Measurements from ENCODE around the gene SNCA. TPM values are rescaled to one million over a fixed set of nuclear protein-coding genes. Genes with fewer than 3 reads are reported as not detected.
A peak's percentile ranks its signal among the peaks of the same experiment; 100 is the strongest.

Gene SNCA
- total RNA-seq = under 1 TPM in 1 of 2 donors, not detected in 1; 0.46 TPM

DNA sequence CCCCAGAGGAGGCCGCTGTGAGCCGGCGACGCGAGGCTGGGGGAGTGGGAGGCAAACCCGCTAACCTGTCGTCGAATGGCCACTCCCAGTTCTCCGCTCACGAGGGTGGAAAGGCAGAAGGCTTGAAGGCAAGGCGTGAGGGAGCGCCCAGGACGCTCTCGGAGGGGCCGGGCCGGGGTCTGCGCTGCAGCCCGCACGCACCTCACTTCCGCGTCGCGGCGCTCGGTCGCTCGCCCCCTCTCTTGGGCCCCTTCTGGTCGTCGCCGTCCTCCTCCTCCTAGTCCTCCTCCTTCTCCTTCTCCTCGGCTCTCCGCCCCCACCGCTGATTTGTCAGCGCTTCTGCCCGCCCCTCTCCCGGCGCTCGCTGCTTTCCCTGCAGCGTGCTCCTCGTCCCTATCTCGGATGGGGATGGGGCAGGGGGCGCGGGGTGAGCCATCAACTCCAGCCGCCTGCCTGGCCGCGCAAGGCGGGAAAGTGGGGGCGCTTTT is at the start of gene SNCA:
SNCA (minus strand) TSS at position 265 of the 488 bp plus-strand sequence. CDS start 1,494 bp downstream, outside the sequence.
- H3K27ac Mint-ChIP-seq = no peak within 1 kb of the TSS
- peak; percentile 77 to 82 for ATAC-seq
- DNase-seq (ENCODE audit: low spot score in 2 of 2) = peak in 1 of 2 donors; percentile 36
- no peaks in the 10 kb centered on the region for H3K9me3 Mint-ChIP-seq
- peaks cover 10 to 20% of the 10 kb centered on the region in 2 donors for H3K36me3 Mint-ChIP-seq

DNA sequence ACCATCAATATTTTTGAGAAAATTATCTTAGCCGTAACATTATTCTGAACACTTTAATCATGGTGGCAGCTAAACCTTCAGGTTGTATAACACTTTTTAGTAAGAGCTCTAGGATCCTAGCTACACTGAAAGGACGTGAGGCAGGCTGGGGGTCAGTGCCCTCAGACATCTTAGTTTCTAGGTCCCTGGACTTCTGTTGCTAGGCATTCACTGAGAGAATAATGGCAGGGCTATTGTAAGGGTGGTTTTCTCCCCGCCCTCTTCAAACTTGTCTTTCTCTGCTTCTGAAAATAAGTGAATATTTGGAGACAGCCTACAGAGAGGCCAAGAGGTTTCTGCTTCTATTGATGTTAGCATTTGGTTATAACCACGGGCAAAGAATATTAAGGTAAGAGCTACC is 42.3 kb upstream of the SNCA start:
- Mint-ChIP-seq H3K27ac (no peak overlapping the region), H3K36me3 (no peaks in the 10 kb centered on the region), H3K9me3 (no peaks in the 10 kb centered on the region)
- ATAC-seq (no peak), DNase-seq (ENCODE audit: low spot score in 2 of 2) (no peak)

DNA sequence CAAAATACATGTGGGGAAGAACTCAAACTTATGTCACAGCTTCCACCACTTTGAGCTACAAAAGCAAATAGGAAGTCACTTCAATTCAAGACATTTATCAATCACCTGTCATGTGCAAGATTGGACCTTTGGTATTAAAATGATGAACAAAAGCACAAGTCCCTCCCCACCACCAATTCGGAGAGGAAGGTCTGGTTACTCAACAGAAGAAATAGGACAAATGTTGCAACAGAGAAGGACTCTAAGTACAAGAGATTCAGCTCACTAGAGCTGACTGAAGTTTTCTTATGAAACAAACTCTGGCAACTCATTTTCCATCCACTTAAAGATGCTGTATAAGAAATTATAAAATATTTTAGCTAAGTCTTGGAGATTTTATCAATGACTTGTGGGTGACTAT is 41.6 kb upstream of the SNCA start:
- Mint-ChIP-seq H3K36me3 (no peaks in the 10 kb centered on the region), H3K27ac (no peak overlapping the region), H3K9me3 (no peaks in the 10 kb centered on the region)
- no peak for DNase-seq (ENCODE audit: low spot score in 2 of 2)
- no peak for ATAC-seq

DNA sequence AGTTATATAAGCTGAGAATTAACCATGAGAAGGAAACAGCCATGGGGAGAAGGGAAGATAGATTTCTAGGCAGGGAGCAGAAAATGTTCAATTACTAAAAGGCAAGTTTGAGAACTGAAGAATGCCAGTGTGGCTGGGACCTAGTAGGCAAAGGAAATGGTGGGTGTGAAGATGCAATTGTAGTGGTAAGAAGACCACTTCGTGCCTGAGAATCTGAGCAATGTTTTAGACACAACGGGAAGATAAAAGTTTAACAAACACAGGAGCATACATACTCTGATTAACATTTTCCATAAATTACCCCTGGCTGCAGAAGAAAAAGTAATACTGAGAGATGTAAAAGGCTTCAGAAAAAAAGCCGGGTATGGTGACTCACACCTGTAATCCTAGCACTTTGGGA is 39.6 kb upstream of the SNCA start:
- Mint-ChIP-seq H3K9me3 (no peaks in the 10 kb centered on the region), H3K36me3 (no peaks in the 10 kb centered on the region), H3K27ac (no peak overlapping the region)
- no peak for DNase-seq (ENCODE audit: low spot score in 2 of 2)
- ATAC-seq = peak; percentile 37 to 83

DNA sequence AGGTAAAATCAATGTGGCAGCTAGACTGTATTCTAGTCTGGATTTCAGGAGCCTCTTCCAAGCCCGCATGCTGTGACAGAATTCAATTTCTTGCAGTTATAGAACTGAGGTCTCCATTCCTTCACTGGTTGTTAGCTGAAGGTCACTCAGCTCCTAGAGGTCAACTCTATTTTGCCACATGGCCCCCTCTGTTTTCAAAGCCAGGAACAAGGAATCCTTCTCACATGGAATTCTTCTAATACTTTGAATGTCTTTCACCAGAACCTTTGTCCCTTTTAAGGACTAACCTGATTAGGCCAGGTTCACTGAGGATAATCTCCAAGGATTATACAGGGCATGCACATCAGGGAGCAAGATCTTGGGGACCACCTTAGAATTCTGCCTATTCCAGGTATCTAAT is 34.2 kb upstream of the SNCA start:
- no peak for DNase-seq (ENCODE audit: low spot score in 2 of 2)
- Mint-ChIP-seq H3K36me3 (peaks cover 0 to 7% of the 10 kb centered on the region in 2 donors), H3K27ac (no peak overlapping the region), H3K9me3 (peaks cover 0 to 5% of the 10 kb centered on the region in 2 donors)
- no peak for ATAC-seq

DNA sequence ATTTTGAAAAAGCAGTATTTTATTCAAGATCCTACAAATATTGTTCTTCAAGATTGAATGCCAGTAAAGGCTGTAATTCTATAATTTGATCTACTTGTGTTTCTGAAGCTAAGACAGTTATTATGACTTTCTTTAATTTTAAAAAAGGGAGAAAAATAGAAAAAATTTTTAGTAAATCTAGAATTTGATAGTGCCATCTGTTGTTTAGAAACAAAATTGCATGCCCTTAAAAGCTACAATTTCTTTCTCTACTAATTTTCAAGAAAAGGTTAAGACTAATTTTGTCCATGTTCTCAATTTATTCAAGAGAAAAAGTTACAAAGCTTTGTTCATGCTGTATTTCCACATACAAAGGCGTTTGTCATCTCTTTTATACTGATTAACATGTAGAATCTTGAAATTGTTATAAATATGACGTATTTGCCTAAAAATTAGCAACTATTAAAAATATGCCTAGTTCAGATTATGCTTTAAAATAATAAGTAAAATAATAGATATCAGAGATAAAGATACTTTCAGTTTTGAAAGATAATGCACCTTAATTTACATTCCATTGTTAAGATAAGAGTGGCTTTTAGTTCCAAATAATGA is 32.1 kb upstream of the SNCA start:
- H3K27ac Mint-ChIP-seq = no peak overlapping the region
- no peak for ATAC-seq
- peaks cover 0 to 7% of the 10 kb centered on the region in 2 donors for H3K36me3 Mint-ChIP-seq
- H3K9me3 Mint-ChIP-seq = peaks cover 3 to 5% of the 10 kb centered on the region in 2 donors
- no peak for DNase-seq (ENCODE audit: low spot score in 2 of 2)

DNA sequence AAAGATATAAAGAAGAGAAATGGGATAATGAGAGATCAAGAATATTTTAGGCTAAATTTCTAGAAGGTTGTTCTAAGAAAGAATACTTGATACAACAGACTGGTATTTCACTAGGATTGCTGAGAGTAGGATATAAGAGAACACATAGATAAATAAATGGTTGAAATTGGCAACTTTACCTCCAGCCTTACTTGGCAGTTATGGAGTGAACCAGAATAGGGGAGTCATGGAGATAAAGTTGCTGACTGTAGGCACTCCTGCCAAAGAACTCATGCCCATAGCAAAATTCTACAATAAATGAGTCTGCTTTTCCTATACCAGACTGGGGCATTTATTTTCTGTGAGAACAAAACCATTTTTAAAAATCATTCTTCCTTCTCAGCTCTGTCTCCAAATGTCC is 31.3 kb upstream of the SNCA start:
- DNase-seq (ENCODE audit: low spot score in 2 of 2) (no peak), ATAC-seq (no peak)
- no peak overlapping the region for H3K27ac Mint-ChIP-seq
- peaks cover 0 to 7% of the 10 kb centered on the region in 2 donors for H3K36me3 Mint-ChIP-seq
- H3K9me3 Mint-ChIP-seq = peaks cover 3 to 5% of the 10 kb centered on the region in 2 donors

DNA sequence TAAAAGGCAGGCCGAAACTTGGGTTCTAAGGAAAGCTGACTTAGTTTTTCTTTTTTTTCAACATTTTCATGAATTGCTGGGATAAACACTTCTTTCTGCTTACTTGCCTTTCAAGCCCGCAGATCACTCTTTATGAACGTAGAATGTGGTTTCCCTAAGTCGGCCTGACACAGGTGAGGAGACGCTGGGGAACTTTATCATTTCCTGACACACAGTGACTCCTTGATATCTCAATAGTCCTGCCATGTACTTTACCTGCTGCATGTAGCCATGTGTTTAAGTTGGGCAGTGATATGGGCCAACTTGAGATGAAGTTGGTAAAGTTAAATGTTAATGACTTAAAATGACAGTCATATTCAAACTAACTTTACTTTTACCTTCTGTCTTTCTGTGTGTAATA is 26.6 kb upstream of the SNCA start:
- Mint-ChIP-seq H3K27ac (no peak overlapping the region), H3K9me3 (peaks cover 3 to 5% of the 10 kb centered on the region in 2 donors), H3K36me3 (peaks cover 0 to 7% of the 10 kb centered on the region in 2 donors)
- ATAC-seq = no peak
- DNase-seq (ENCODE audit: low spot score in 2 of 2) = no peak

DNA sequence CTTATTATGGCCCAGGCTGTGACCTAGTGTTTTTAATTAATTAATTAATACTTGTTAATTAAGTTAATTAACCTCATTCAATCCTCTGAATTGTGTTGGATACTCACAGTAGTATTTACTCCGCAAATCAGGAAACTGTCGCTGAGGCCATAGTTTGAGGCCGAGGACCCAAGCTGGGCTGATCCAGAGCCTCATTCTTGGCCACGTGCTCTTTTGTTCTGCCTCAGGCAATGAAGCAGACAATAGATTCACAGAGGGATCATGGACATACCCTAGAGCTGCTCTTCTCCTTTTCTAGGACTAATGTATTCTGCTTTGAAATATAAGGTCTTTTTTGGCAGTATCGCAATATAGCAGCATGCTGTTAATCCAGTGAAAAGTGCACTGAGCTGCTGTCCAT is 24.0 kb upstream of the SNCA start:
- Mint-ChIP-seq H3K27ac (no peak overlapping the region), H3K9me3 (peaks cover 0 to 2% of the 10 kb centered on the region in 2 donors), H3K36me3 (peaks cover 0 to 4% of the 10 kb centered on the region in 2 donors)
- DNase-seq (ENCODE audit: low spot score in 2 of 2) (no peak), ATAC-seq (no peak)

DNA sequence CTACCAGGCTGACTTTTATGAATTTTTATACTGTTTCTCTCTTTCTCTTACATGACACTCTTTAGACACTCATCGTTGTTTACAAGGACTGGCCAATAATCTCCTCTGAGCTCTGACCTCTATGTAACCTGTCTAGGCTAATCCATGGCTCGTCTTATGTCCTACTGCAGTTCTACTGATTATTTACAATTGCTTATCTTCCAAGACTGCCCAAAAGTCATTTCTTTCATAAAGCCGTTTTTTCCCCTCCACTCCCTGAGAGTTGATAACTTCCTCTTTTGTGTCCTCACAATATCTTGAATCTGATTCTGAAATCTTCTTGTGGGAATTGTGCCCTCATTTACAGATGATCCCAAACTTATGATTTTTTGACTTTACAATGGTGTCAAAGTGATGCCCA is 18.3 kb upstream of the SNCA start:
- H3K27ac Mint-ChIP-seq = no peak overlapping the region
- H3K9me3 Mint-ChIP-seq = peaks cover 0 to 6% of the 10 kb centered on the region in 2 donors
- DNase-seq (ENCODE audit: low spot score in 2 of 2) = no peak
- peaks cover 3 to 4% of the 10 kb centered on the region in 2 donors for H3K36me3 Mint-ChIP-seq
- no peak for ATAC-seq

DNA sequence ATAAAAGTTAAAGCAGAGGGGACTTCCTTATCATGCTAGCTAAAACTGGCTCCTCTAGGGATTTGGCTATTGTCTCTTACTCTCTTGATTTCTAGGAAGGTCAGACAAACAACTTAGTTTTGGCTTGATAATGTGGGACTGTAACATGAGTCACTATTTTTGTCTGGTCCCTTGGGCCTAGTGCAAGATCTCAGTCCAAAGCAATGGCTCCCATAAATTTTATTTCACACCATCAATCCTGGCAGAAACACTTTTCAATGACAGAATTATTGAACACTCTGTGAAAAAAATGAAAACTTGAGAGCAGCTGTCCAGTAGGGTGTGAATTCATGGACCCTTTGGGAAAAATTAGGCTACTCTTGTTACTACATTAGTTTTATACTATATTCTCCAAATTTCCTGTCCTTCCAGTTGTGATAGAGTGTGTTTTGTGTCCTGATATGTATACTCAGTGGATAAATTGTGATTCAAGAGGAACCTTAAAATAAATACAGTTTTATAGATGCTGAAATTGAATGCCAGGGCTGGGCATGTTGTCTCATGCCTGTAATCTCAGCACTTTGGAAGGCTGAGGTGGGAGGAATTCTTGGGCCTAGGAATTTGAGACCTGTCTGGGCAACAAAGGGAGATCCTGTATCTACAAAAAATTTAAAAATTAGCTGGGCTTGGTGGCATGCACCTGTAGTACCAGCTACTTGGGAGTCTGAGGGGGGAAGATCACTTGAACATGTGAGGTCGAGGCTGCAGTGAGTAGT is 10.8 kb upstream of the SNCA start:
- Mint-ChIP-seq H3K9me3 (peaks cover 5 to 13% of the 10 kb centered on the region in 2 donors), H3K27ac (no peak overlapping the region)
- no peak for DNase-seq (ENCODE audit: low spot score in 2 of 2)

DNA sequence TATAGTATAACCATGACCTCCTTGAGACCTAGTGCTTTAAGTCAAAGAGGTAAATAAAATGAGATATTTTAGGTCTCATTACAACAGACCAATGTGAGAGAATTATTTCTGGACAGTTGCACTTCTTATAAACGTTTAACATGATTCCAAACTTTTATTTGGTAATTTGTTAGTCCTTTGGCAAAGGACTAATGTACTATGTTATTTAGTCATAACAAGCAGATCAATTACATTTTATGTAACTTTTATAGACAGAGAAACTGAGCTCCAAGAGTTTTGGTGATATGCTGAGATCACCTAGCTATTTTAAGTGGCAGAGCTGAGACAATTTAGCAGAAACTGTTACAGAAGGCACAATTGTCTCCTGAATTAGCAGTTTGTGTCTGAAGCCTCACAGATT is 2.6 kb upstream of the SNCA start:
- ATAC-seq = no peak
- Mint-ChIP-seq H3K27ac (no peak overlapping the region), H3K36me3 (peaks cover 10 to 20% of the 10 kb centered on the region in 2 donors), H3K9me3 (no peaks in the 10 kb centered on the region)
- no peak for DNase-seq (ENCODE audit: low spot score in 2 of 2)

More for the DNA sequence above, 10.8 kb upstream of the SNCA start:
- ATAC-seq = no peak
- H3K36me3 Mint-ChIP-seq = peaks cover 7 to 17% of the 10 kb centered on the region in 2 donors

DNA sequence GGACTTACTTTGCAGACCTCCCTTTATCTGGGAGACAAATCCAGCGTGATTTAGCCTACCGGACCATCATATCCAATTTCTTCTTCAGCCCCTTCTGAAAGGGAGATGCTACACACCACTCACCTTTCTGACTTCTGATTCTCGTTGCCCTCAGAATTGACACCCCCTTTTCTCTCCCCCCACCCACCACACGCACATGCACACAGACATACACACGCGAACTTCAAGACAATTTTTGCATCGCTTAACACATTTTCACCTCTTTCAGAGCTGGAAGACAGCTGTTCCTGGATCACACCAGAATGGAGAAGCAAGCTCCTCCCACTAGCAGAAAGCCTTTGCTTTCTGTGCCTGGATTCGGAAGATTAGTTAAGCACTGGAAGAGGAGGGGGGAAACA is 1.0 kb upstream of the SNCA start:
- DNase-seq (ENCODE audit: low spot score in 2 of 2) = no peak
- Mint-ChIP-seq H3K36me3 (peaks cover 10 to 20% of the 10 kb centered on the region in 2 donors), H3K27ac (no peak overlapping the region), H3K9me3 (no peaks in the 10 kb centered on the region)
- ATAC-seq = no peak

DNA sequence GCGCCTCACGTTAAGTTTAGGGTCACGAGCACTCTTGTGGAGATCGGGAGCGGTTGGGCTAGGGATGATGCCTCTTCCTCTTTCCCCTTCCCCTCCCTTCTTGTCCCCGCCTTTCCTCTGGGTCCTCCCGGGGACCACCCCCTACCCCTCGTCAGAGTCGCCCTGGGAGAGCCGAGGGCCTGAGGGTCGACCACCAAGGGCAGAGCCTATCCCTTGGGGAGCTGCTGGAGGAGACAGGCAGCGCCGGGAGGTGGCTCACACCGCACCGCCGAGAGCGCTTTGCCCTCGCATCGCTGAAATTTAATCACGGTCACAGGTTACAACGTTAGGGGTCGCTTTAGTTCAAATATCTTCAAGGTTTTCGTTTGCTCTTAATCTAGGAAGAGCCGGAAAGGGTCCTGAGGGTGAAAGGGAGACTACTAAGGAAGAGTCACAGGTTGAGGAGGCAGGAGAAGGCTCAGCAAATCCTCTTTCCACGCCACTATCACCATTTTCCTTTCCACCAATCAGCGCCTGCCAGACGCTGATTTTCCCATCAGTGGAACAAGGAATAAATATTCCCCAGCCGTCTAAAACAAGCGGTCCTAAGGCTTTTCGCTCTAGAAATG is 528 bp upstream of the SNCA start:
- no peaks in the 10 kb centered on the region for H3K9me3 Mint-ChIP-seq
- ATAC-seq = peak; percentile 58 to 77
- H3K36me3 Mint-ChIP-seq = peaks cover 10 to 20% of the 10 kb centered on the region in 2 donors
- peak in 1 of 2 donors; percentile 22 for DNase-seq (ENCODE audit: low spot score in 2 of 2)
- no peak overlapping the region for H3K27ac Mint-ChIP-seq

DNA sequence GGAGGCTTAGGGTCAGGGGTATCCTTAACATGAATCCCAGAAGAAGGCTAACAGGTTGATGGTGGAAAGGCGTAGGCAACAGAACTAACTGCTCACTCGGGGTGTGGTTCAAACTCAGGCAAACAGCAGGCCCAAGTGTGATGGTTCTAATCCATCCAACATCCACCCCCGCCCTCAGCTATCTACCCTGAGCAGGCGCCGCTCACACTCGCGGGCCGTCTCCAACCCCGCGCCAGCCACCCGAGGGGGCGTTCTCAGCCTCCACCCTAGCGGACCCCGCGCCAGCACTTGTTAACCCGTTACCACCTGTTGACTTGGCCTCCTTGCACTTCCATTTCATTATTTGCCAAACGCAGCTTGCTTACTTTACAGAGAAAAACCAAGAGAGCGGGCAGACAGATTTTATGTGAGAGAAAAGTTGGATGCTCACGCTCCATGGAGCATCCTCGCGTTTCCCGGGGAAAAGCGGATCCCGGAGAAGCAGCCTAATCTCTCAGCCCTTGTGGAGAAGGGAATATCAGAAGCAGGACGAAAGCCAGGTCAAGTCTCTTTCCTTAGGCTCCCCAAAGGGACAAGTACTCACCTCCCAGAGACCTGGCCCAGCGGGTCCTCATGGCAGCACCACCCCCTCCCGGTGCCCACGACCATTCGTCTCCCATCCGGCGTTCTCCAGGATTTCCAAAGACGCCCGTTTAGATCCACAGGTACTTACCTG is 773 bp downstream of the SNCA start:
- no peak for ATAC-seq
- no peak overlapping the region for H3K27ac Mint-ChIP-seq
- no peak for DNase-seq (ENCODE audit: low spot score in 2 of 2)
- H3K9me3 Mint-ChIP-seq = no peaks in the 10 kb centered on the region
- H3K36me3 Mint-ChIP-seq = peaks cover 10 to 20% of the 10 kb centered on the region in 2 donors

DNA sequence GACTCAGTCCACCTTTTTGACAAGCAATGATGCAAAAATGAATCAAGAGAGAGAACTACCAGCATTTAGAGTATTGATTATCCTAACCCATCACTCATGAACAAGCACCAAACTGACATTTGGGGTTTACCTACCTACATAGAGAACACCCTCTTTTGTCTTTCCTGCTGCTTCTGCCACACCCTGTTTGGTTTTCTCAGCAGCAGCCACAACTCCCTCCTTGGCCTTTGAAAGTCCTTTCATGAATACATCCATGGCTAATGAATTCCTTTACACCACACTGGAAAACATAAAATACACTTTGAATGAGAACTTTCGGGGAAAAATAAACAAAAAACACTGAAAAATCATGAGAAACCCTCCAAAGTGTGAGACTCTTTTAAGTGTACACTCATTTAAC is 1.5 kb downstream of the SNCA start:
- ATAC-seq (no peak), DNase-seq (ENCODE audit: low spot score in 2 of 2) (no peak)
- Mint-ChIP-seq H3K27ac (no peak overlapping the region), H3K36me3 (peaks cover 10 to 20% of the 10 kb centered on the region in 2 donors), H3K9me3 (no peaks in the 10 kb centered on the region)
